22Rv1 (cell line): ENCODE results near the gene SUPT4H1.
A peak's percentile ranks its signal among the peaks of the same experiment; 100 is the strongest.

Source experiments
- ZFX ChIP-seq: fragments of 450-650 bp; IDR thresholded peaks from 2 replicates; pipeline ENCODE4 v1.6.1; 2017; ENCODE audit warnings: antibody characterized with exemption, borderline replicate concordance
- TF ChIP-seq, protein P1 (sequence below): fragments of 450-650 bp; IDR thresholded peaks from 2 replicates; pipeline ENCODE4 v1.5.1; 2017; ENCODE audit warnings: mild to moderate bottlenecking

DNA sequence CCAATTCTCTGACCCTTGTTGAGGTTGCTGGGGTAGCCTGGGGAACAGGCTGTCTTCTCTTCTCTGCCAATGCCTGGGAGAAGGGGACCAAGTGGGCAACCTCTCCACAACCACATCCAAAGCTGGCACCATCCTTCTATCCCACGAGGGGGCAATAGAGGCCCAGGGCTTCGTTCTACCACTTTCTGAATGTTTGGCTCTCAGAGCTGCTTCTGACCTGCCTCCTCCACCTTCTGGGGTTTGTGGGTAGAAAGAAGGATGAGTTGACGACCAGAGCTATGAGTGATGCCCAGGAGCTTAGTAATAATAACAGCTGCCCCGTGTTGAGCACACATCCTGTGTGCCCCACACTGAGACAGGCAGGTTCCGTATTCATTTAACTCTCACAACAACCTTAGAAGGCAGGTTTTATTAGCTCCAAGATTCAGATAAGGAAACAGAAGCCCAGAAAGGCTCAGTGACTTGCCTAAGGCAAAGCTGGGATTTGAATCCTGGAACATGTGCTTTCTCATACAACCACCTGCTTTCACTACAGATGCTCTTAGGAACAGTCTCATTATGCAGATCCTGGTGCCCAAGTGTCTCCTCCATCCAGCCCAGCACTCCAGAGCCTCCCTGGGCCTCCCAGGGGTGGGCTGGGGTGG lies 34.5 kb downstream of the SUPT4H1 start:
- TF ChIP-seq, protein P1, sequence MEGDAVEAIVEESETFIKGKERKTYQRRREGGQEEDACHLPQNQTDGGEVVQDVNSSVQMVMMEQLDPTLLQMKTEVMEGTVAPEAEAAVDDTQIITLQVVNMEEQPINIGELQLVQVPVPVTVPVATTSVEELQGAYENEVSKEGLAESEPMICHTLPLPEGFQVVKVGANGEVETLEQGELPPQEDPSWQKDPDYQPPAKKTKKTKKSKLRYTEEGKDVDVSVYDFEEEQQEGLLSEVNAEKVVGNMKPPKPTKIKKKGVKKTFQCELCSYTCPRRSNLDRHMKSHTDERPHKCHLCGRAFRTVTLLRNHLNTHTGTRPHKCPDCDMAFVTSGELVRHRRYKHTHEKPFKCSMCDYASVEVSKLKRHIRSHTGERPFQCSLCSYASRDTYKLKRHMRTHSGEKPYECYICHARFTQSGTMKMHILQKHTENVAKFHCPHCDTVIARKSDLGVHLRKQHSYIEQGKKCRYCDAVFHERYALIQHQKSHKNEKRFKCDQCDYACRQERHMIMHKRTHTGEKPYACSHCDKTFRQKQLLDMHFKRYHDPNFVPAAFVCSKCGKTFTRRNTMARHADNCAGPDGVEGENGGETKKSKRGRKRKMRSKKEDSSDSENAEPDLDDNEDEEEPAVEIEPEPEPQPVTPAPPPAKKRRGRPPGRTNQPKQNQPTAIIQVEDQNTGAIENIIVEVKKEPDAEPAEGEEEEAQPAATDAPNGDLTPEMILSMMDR = peak; percentile 73
- TF ChIP-seq ZFX = no peak
